ENCODE results near the gene NLRP7. TPM values are rescaled to one million over a fixed set of nuclear protein-coding genes. Genes with fewer than 3 reads are reported as not detected.

The NLRP7 gene
- total RNA-seq, 1 donor: not detected

DNA sequence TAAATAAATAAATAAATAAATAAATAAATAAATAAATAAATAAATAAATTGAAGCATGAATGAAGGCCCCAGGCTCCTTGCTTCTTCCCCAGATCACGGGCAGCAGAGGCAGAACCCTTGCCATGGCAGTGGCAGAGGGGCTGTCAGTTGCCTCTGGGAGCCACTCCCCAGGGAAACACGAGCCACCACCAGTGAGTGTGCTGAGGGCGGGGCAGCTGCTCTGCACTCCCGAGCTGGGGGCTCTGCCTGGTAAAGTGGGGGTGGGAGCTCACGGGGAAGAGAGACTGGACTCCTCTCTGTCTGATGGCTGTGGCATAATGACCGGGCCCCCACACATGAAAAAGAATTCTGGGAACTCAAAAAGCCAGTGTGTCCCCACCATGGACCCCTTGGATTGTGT, 65.4 kb downstream of the NLRP7 start:
- no peak for TF ChIP-seq CTCF (IDR thresholded peaks at IDR 0.05; ENCODE audit: insufficient read depth, low read length)
- DNase-seq (ENCODE audit: low read depth): no peak
- H3K4me3 ChIP-seq (ENCODE audit: low read depth, low read length): no peak overlapping the region

GRCh38 chr19:54877471-54877870, 69.9 kb downstream of the NLRP7 start:
- no peak for TF ChIP-seq CTCF (IDR thresholded peaks at IDR 0.05; ENCODE audit: insufficient read depth, low read length)
- no peak overlapping the region for H3K4me3 ChIP-seq (ENCODE audit: low read depth, low read length)
- DNase-seq (ENCODE audit: low read depth): no peak

GRCh38 chr19:54875506-54875905, 71.8 kb downstream of the NLRP7 start:
- no peak for TF ChIP-seq CTCF (IDR thresholded peaks at IDR 0.05; ENCODE audit: insufficient read depth, low read length)
- no peak overlapping the region for H3K4me3 ChIP-seq (ENCODE audit: low read depth, low read length)
- DNase-seq (ENCODE audit: low read depth): no peak

GRCh38 chr19:54873990-54874389, 73.3 kb downstream of the NLRP7 start, which contains the start of gene FCAR:
Gene FCAR (plus strand): TSS chr19:54874235. CDS start chr19:54874290, 55 bp downstream.
- no peak for TF ChIP-seq CTCF (IDR thresholded peaks at IDR 0.05; ENCODE audit: insufficient read depth, low read length)
- no peak for DNase-seq (ENCODE audit: low read depth)
- H3K4me3 ChIP-seq (ENCODE audit: low read depth, low read length): no peak within 1 kb of the TSS

Small RNAs within 50 kb of the gene (small RNA-seq; reads per million reads assigned to genes)
- gene AC011476.8: not detected

Other genes with a start within 250 kb of the NLRP7 start
- gene KIR3DL3, start 223.1 kb downstream of the NLRP7 start, total RNA-seq (ENCODE audit: low replicate concordance): not detected in 2 replicates
- gene KIR2DL3, start 209.0 kb downstream of the NLRP7 start, total RNA-seq (ENCODE audit: low replicate concordance): not detected in 2 replicates
- not detected in 2 replicates for gene KIR2DL1, start 177.7 kb downstream of the NLRP7 start, total RNA-seq (ENCODE audit: low replicate concordance)
- gene KIR2DL4, start 143.9 kb downstream of the NLRP7 start, total RNA-seq (ENCODE audit: low replicate concordance): not detected in 2 replicates
- not detected in 2 replicates for gene KIR3DL1, start 131.1 kb downstream of the NLRP7 start, total RNA-seq (ENCODE audit: low replicate concordance)
- not detected in 2 replicates for gene KIR2DS4, start 114.9 kb downstream of the NLRP7 start, total RNA-seq (ENCODE audit: low replicate concordance)
- gene KIR3DL2, start 97.1 kb downstream of the NLRP7 start, total RNA-seq (ENCODE audit: low replicate concordance): not detected in 2 replicates
- not detected in 2 replicates for gene FCAR, start 73.3 kb downstream of the NLRP7 start, total RNA-seq (ENCODE audit: low replicate concordance)
- not detected in 2 replicates for gene NCR1, start 41.4 kb downstream of the NLRP7 start, total RNA-seq (ENCODE audit: low replicate concordance)
- not detected in 2 replicates for gene NLRP2, start 18.8 kb upstream of the NLRP7 start, total RNA-seq (ENCODE audit: low replicate concordance)
- gene GP6, start 90.7 kb upstream of the NLRP7 start, total RNA-seq (ENCODE audit: low replicate concordance): not detected in 2 replicates
- 4.9 and 9.1 TPM in 2 replicates for gene RDH13, start 115.6 kb upstream of the NLRP7 start, total RNA-seq (ENCODE audit: low replicate concordance)
- gene EPS8L1, start 128.3 kb upstream of the NLRP7 start, total RNA-seq (ENCODE audit: low replicate concordance): 0.63 and 1.5 TPM in 2 replicates
- 46.3 and 75.2 TPM in 2 replicates for gene PPP1R12C, start 170.1 kb upstream of the NLRP7 start, total RNA-seq (ENCODE audit: low replicate concordance)
- gene TNNT1, start 201.7 kb upstream of the NLRP7 start, total RNA-seq (ENCODE audit: low replicate concordance): 1.1 and 4.3 TPM in 2 replicates
- not detected in 2 replicates for gene TNNI3, start 210.2 kb upstream of the NLRP7 start, total RNA-seq (ENCODE audit: low replicate concordance)
- gene DNAAF3, start 219.1 kb upstream of the NLRP7 start, total RNA-seq (ENCODE audit: low replicate concordance): 0.33 and 1.5 TPM in 2 replicates
- 0.45 TPM in 1 of 2 replicates, not detected in the other for gene SYT5, start 232.8 kb upstream of the NLRP7 start, total RNA-seq (ENCODE audit: low replicate concordance)